ENCODE measurements around the gene KCP. TPM values are rescaled to one million over a fixed set of nuclear protein-coding genes. Genes with fewer than 3 reads are reported as not detected.

Gene KCP
- total RNA-seq, 1 experiment from 2014 or later, result 2.7 TPM

DNA sequence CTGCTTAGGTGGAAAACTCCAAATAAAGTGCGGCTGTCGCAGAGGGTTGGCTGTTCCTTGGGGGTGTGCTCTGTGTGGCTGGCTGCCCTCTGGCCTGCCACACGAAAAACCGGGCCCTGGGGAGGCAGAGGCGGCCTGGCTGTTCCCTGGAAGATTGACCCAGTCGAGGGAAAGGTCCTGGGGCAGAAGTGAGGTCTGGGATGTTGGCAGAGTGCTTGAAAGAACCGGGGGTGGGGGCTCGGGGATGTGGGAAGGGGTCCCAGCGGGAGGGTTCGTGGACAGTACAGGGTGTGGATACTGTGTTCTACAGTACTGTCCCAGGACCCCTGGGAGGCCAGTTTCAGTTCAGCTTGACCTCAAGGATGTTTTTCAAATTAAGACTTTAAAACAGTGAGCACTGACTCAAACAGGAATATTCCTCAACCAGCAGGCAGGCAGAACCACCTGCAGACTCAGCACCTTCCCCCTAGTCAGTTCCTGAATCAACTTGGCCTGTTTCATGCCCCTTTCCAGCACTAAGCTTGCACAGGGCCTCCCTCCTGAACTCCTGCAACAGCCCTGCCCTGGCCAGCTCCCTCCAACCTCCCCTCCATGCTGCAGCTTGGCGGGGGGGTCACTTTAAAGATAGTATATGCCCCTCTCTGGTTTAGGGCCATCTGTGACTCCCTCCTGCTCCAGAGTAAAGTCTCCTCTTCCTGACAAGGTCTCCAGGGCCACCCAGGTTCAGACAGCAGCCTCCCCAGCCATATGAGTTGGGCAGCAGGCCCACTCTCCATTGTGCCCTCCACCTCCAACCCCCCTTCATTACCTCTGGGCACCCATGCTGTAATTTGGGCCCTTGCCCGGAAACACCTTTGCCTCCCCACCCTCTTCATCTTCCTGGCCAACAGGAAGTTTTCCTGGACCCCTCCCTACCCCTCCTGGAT, 51.0 kb downstream of the KCP start (continued):
- no peak for TF ChIP-seq TP53 (CRISPR knock-in tag; IDR thresholded peaks at IDR 0.05)

DNA sequence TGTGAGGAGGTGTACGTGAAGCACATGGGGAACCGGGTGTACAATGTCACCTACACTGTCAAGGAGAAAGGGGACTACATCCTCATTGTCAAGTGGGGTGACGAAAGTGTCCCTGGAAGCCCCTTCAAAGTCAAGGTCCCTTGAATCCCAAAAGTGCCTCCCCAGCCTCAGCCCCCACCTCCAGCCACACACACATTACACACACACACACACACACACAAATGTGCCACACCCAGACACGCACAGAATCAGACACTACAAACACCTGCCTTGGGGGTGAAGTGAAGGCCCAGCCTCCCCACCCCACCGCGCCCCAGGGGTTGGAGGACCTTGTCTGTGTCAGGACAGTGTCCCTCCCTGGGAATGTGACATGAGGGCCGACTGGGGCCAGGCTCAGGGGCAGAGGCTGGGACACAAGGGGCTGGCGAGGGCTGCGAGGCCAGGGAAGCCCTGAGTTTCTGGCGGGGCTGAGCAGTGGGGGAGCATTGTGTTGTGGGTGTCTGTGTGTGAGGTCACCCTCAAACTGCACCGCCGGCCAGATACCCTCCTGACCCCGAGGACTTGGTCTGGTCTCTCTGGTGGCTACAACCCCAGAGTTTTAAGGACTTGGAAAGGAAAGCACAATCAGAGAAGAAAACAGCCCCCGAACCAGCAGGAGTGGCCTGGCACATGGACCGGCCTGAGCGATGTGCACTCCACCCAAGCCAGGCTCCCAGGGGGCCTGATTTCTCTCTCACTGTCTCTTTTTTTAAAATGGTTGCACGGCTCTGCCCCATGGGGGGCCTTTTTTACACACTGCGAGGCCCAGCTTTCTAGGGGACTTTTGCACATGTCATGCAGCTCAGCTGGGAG, 51.9 kb downstream of the KCP start:
- H3K9me3 Mint-ChIP-seq, result no peaks in the 10 kb centered on the region
- no peak overlapping the region for H3K27ac Mint-ChIP-seq
- H3K27me3 Mint-ChIP-seq (ENCODE audit: low read depth), result peaks cover 4% of the 10 kb centered on the region
- no peaks in the 10 kb centered on the region for H3K36me3 Mint-ChIP-seq
- no peak overlapping the region for H3K4me3 Mint-ChIP-seq
- ChIA-PET POLR2A (no interaction called here), CTCF (interaction anchor here (1.2 to 6.6 kb wide), 3 partner anchors 17 to 52 kb away, joined by 3 to 149 read pairs (median 17); partner anchors contain the start of gene KCP)
- DNase-seq (ENCODE audit: low spot score), result no peak
- TF ChIP-seq, protein P1, sequence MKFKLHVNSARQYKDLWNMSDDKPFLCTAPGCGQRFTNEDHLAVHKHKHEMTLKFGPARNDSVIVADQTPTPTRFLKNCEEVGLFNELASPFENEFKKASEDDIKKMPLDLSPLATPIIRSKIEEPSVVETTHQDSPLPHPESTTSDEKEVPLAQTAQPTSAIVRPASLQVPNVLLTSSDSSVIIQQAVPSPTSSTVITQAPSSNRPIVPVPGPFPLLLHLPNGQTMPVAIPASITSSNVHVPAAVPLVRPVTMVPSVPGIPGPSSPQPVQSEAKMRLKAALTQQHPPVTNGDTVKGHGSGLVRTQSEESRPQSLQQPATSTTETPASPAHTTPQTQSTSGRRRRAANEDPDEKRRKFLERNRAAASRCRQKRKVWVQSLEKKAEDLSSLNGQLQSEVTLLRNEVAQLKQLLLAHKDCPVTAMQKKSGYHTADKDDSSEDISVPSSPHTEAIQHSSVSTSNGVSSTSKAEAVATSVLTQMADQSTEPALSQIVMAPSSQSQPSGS (CRISPR knock-in tag; IDR thresholded peaks at IDR 0.05; ENCODE audit: borderline replicate concordance, low read depth), result no peak
- TF ChIP-seq ZNF138 (CRISPR knock-in tag; conservative IDR thresholded peaks at IDR 0.05), result no peak
- H3K4me1 Mint-ChIP-seq, result peaks cover 22% of the 10 kb centered on the region
- no peak for ATAC-seq

DNA sequence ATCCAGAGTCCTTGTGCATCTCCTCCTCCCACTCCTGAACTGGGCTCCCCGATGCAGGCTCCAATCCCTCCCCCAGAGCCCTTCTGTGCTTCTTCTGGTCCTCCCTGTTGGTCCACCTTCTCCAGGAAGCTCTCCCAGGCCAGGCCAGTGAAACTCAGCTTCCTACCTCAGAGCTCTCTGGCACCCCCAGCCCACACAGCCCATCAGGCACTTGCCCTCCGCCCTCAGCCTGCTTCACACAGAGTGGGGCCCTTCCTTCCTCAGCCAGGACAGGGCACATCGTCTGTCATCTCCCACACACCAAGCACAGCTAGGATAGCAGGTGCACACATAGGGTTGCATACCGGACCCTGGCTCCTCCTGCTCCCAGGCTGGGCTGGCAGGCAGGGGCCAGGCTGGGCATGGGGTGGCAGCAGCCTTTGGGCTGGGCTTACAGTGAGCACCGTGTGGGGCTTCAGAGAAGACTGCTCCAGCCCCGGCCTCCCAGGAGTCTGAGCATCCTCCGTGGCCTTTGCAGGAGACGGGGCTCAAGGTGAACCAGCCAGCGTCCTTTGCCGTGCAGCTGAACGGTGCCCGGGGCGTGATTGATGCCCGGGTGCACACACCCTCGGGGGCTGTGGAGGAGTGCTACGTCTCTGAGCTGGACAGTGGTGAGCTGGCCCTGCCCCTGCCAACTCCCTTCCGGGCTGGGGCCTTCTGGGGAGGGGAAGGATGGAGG, 54.3 kb downstream of the KCP start:
- TF ChIP-seq SOX15 (CRISPR knock-in tag; IDR thresholded peaks at IDR 0.05), result no peak
- TF ChIP-seq, protein P2, sequence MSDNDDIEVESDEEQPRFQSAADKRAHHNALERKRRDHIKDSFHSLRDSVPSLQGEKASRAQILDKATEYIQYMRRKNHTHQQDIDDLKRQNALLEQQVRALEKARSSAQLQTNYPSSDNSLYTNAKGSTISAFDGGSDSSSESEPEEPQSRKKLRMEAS (CRISPR knock-in tag; IDR thresholded peaks at IDR 0.05), result no peak
- no peak for TF ChIP-seq NR2C2 (CRISPR knock-in tag; IDR thresholded peaks at IDR 0.05)
- no peak for TF ChIP-seq ETV6 (CRISPR knock-in tag; IDR thresholded peaks at IDR 0.05)
- TF ChIP-seq, protein P3, sequence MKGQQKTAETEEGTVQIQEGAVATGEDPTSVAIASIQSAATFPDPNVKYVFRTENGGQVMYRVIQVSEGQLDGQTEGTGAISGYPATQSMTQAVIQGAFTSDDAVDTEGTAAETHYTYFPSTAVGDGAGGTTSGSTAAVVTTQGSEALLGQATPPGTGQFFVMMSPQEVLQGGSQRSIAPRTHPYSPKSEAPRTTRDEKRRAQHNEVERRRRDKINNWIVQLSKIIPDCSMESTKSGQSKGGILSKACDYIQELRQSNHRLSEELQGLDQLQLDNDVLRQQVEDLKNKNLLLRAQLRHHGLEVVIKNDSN (CRISPR knock-in tag; IDR thresholded peaks at IDR 0.05), result no peak
- ATAC-seq (no peak), DNase-seq (ENCODE audit: low spot score) (no peak)
- no peaks in the 10 kb centered on the region for H3K36me3 Mint-ChIP-seq
- no peaks in the 10 kb centered on the region for H3K9me3 Mint-ChIP-seq
- no peak overlapping the region for H3K4me3 Mint-ChIP-seq
- CTCF ChIA-PET, result interaction anchor here (0.7 to 1.6 kb wide), 3 partner anchors 14 to 235 kb away, joined by 3 to 7 read pairs (median 4); no protein-coding TSS in a partner anchor
- H3K27ac Mint-ChIP-seq, result no peak overlapping the region
- peaks cover 16% of the 10 kb centered on the region for H3K4me1 Mint-ChIP-seq
- no peaks in the 10 kb centered on the region for H3K27me3 Mint-ChIP-seq (ENCODE audit: low read depth)
- POLR2A ChIA-PET, result no interaction called here

DNA sequence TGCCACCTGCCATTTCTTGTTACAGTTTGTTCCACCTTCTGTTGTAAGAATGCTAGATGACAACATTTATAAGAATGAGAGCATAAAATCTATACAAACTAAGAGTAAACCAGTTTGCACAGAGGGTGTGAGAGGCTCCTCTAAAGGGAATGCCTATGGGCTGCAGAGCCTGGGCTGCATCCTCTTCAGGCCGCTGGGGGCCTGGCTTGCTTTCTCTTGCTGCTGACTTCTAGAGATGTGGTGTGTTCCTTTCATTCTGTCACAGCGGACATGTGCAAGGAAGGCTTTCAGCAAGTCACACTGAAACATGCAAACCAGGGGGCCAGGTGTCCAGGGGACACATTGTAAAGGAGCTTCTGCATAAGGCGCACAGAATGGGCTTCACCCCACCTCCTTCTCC, 55.0 kb downstream of the KCP start:
- DNase-seq (ENCODE audit: low spot score) (no peak), ATAC-seq (no peak)
- Mint-ChIP-seq H3K4me1 (peaks cover 11% of the 10 kb centered on the region), H3K9me3 (no peaks in the 10 kb centered on the region), H3K27ac (no peak overlapping the region), H3K4me3 (no peak overlapping the region), H3K36me3 (no peaks in the 10 kb centered on the region), H3K27me3 (ENCODE audit: low read depth) (no peaks in the 10 kb centered on the region)
- no peak for TF ChIP-seq FOXK1 (CRISPR knock-in tag; IDR thresholded peaks at IDR 0.05)
- TF ChIP-seq ELF4 (CRISPR knock-in tag; IDR thresholded peaks at IDR 0.05; ENCODE audit: low read depth), result no peak
- no peak for TF ChIP-seq NFATC4 (CRISPR knock-in tag; IDR thresholded peaks at IDR 0.05)
- TF ChIP-seq, protein P4, sequence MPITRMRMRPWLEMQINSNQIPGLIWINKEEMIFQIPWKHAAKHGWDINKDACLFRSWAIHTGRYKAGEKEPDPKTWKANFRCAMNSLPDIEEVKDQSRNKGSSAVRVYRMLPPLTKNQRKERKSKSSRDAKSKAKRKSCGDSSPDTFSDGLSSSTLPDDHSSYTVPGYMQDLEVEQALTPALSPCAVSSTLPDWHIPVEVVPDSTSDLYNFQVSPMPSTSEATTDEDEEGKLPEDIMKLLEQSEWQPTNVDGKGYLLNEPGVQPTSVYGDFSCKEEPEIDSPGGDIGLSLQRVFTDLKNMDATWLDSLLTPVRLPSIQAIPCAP (CRISPR knock-in tag; IDR thresholded peaks at IDR 0.05), result no peak
- no peak for TF ChIP-seq TEAD4 (CRISPR knock-in tag; IDR thresholded peaks at IDR 0.05)
- no peak for TF ChIP-seq RELA (CRISPR knock-in tag; IDR thresholded peaks at IDR 0.05; ENCODE audit: borderline replicate concordance)
- no peak for TF ChIP-seq NFE2L1 (CRISPR knock-in tag; IDR thresholded peaks at IDR 0.05)
- no peak for TF ChIP-seq ZNF219 (CRISPR knock-in tag; IDR thresholded peaks at IDR 0.05; ENCODE audit: borderline replicate concordance)
- CTCF ChIA-PET, result interaction anchor here (1.4 to 1.6 kb wide), 2 partner anchors 13 to 25 kb away, joined by 4 to 7 read pairs; no protein-coding TSS in a partner anchor
- POLR2A ChIA-PET, result no interaction called here
